Neuronal stem cell (in vitro differentiated cells): ENCODE data around the gene TANK.

Experiments
- DNase-seq: peaks from one replicate; pipeline ENCODE4 v3.0.0-alpha.2; 2013; ENCODE audit warnings: low spot score
- H2AFZ ChIP-seq: one replicate; pipeline ENCODE4 v1.6.1; 2013; ENCODE audit warnings: mild to moderate bottlenecking, low read length, inconsistent platforms
- H2AK5ac ChIP-seq: 2 replicates; pipeline ENCODE4 v1.6.1; 2013; ENCODE audit warnings: low read depth, mild to moderate bottlenecking, inconsistent platforms, low read length, moderate library complexity, mixed read lengths
- H2BK120ac ChIP-seq: 2 replicates; pipeline ENCODE4 v1.6.1; 2013; ENCODE audit warnings: low read depth, mild to moderate bottlenecking, inconsistent platforms, low read length, moderate library complexity, mixed read lengths
- H2BK12ac ChIP-seq: one replicate; pipeline ENCODE4 v1.6.1; 2013; ENCODE audit warnings: low read length, inconsistent platforms
- H2BK15ac ChIP-seq: 2 replicates; pipeline ENCODE4 v1.6.1; 2013; ENCODE audit warnings: mild to moderate bottlenecking, low read length, inconsistent platforms, mixed read lengths
- H2BK5ac ChIP-seq: one replicate; pipeline ENCODE4 v1.6.1; 2013; ENCODE audit warnings: inconsistent platforms, mild to moderate bottlenecking, low read length, moderate library complexity
- H3K14ac ChIP-seq: one replicate; pipeline ENCODE4 v1.6.1; 2013; ENCODE audit warnings: low read length, inconsistent platforms
- H3K18ac ChIP-seq: 2 replicates; pipeline ENCODE4 v1.6.1; 2013; ENCODE audit warnings: low read length, inconsistent platforms
- H3K23ac ChIP-seq: 2 replicates; pipeline ENCODE4 v1.6.1; 2013; ENCODE audit warnings: low read depth, mild to moderate bottlenecking, mixed read lengths, low read length, inconsistent platforms; ENCODE audit not compliant: poor library complexity
- H3K27ac ChIP-seq: replicated peaks from 3 replicates; pipeline ENCODE4 v1.5.1; 2013; ENCODE audit warnings: low read length, inconsistent platforms
- H3K27me3 ChIP-seq, 3 experiments: 2 replicates each; pipeline ENCODE4 v1.6.1; 2013; ENCODE audit warnings: low read length in 3 of 3, mild to moderate bottlenecking in 2 of 3, inconsistent platforms in 1 of 3, low read depth in 1 of 3, mixed read lengths in 1 of 3, moderate library complexity in 1 of 3; ENCODE audit not compliant: control insufficient read depth in 3 of 3, insufficient read depth in 3 of 3
- H3K36me3 ChIP-seq, 2 donors: replicated peaks in 1 of 2; 2 replicates each; pipeline ENCODE4 v1.6.1; 2013; ENCODE audit warnings: low read length in 2 of 2; ENCODE audit not compliant: control insufficient read depth in 2 of 2, insufficient read depth in 2 of 2
- H3K4ac ChIP-seq: 2 replicates; pipeline ENCODE4 v1.6.1; 2013; ENCODE audit warnings: inconsistent platforms, mild to moderate bottlenecking, low read length, moderate library complexity
- H3K4me1 ChIP-seq, 2 donors: 1 replicate in 1 of 2; 2 replicates in 1 of 2; pipeline ENCODE4 v1.6.1; 2013; ENCODE audit warnings: low read length in 2 of 2, low read depth in 1 of 2; ENCODE audit not compliant: control insufficient read depth in 2 of 2, insufficient read depth in 1 of 2
- H3K4me2 ChIP-seq: one replicate; pipeline ENCODE4 v1.6.1; 2013; ENCODE audit warnings: mild to moderate bottlenecking, low read length, inconsistent platforms; ENCODE audit not compliant: insufficient read depth, poor library complexity, severe bottlenecking
- H3K4me3 ChIP-seq, 2 donors: 2 replicates each; pipeline ENCODE4 v1.5.1; 2013; ENCODE audit warnings: low read length in 2 of 2, mild to moderate bottlenecking in 2 of 2, inconsistent platforms in 1 of 2, moderate library complexity in 1 of 2
- H3K79me1 ChIP-seq: one replicate; pipeline ENCODE4 v1.6.1; 2013; ENCODE audit warnings: low read depth, mild to moderate bottlenecking, inconsistent platforms, low read length, moderate library complexity
- H3K9ac ChIP-seq: one replicate; pipeline ENCODE4 v1.6.1; 2013; ENCODE audit warnings: mild to moderate bottlenecking, low read depth, low read length, inconsistent platforms; ENCODE audit not compliant: poor library complexity
- H3K9me3 ChIP-seq, 2 donors: replicated peaks in 1 of 2; 2 replicates each; pipeline versions ENCODE3 to v1.6.1; 2013; ENCODE audit warnings: low read length in 2 of 2, mild to moderate bottlenecking in 2 of 2, inconsistent platforms in 1 of 2, low read depth in 1 of 2, mixed read lengths in 1 of 2, moderate library complexity in 1 of 2; ENCODE audit not compliant: control insufficient read depth in 2 of 2, insufficient read depth in 1 of 2
- H4K8ac ChIP-seq: one replicate; pipeline ENCODE4 v1.6.1; 2013; ENCODE audit warnings: low read depth, mild to moderate bottlenecking, inconsistent platforms, low read length, moderate library complexity
- H4K91ac ChIP-seq: one replicate; pipeline ENCODE4 v1.6.1; 2013; ENCODE audit warnings: low read length, low read depth, mild to moderate bottlenecking, inconsistent platforms; ENCODE audit not compliant: poor library complexity
- WGBS, 2 donors: extraction: QIAGEN DNeasy Blood & Tissue Kit; methylation state at CpG; one replicate each; pipeline ENCODE4 v1.1.7; 2013; ENCODE audit warnings: missing lambda C conversion rate in 2 of 2, mixed read lengths in 1 of 2; ENCODE audit not compliant: insufficient read length in 2 of 2, insufficient replicate concordance in 1 of 2; ENCODE audit errors: extremely low coverage in 2 of 2; 5-methylcytosine and 5-hydroxymethylcytosine counted together

TANK gene

GRCh38 chr2:161172901-161173540 is 12.8 kb downstream of the TANK start:
- Histone ChIP-seq H3K27me3 (no peaks in the 10 kb centered on the region), H4K8ac (no peak overlapping the region), H3K36me3 (no peaks in the 10 kb centered on the region), H2AFZ (no peak overlapping the region), H3K4me1 (no peaks in the 10 kb centered on the region), H2BK15ac (no peak overlapping the region), H3K27ac (no peak overlapping the region), H3K4me2 (no peak overlapping the region), H3K18ac (no peak overlapping the region), H3K9ac (no peak overlapping the region), H2BK5ac (no peak overlapping the region), H4K91ac (no peak overlapping the region), H3K79me1 (no peaks in the 10 kb centered on the region), H2AK5ac (no peak overlapping the region), H3K4me3 (no peak overlapping the region), H3K9me3 (peaks cover 0 to 10% of the 10 kb centered on the region in 2 donors), H3K4ac (no peak overlapping the region), H2BK120ac (no peak overlapping the region), H2BK12ac (no peak overlapping the region), H3K14ac (no peak overlapping the region), H3K23ac (no peak overlapping the region)
- no CpG with 5 or more reads among the region's 4 CpGs for WGBS, 2 donors
- DNase-seq = no peak

GRCh38 chr2:161173541-161174194 is 13.4 kb downstream of the TANK start:
- H3K36me3 ChIP-seq = no peaks in the 10 kb centered on the region
- H4K91ac ChIP-seq = no peak overlapping the region
- H2BK12ac ChIP-seq = no peak overlapping the region
- no peak overlapping the region for H4K8ac ChIP-seq
- no peak overlapping the region for H3K27ac ChIP-seq
- H3K4me3 ChIP-seq = no peak overlapping the region
- H3K18ac ChIP-seq = no peak overlapping the region
- no peak overlapping the region for H2BK5ac ChIP-seq
- H3K4ac ChIP-seq = no peak overlapping the region
- H2AK5ac ChIP-seq = no peak overlapping the region
- no CpG with 5 or more reads among the region's 2 CpGs for WGBS, 2 donors
- no peak overlapping the region for H2BK15ac ChIP-seq
- no peak overlapping the region for H2AFZ ChIP-seq
- H3K14ac ChIP-seq = no peak overlapping the region
- DNase-seq = no peak
- H3K9me3 ChIP-seq = peaks cover 0 to 10% of the 10 kb centered on the region in 2 donors
- H3K9ac ChIP-seq = no peak overlapping the region
- no peaks in the 10 kb centered on the region for H3K4me1 ChIP-seq
- H3K23ac ChIP-seq = no peak overlapping the region
- H3K4me2 ChIP-seq = no peak overlapping the region
- H3K79me1 ChIP-seq = no peaks in the 10 kb centered on the region
- H3K27me3 ChIP-seq = no peaks in the 10 kb centered on the region
- H2BK120ac ChIP-seq = no peak overlapping the region

GRCh38 chr2:161177969-161178368 is 17.7 kb downstream of the TANK start:
- Histone ChIP-seq H3K9ac (no peak overlapping the region), H3K18ac (no peak overlapping the region), H2BK15ac (no peak overlapping the region), H3K27ac (no peak overlapping the region), H4K91ac (no peak overlapping the region), H3K4me1 (no peaks in the 10 kb centered on the region), H3K4me2 (no peak overlapping the region), H2BK5ac (no peak overlapping the region), H3K4me3 (no peak overlapping the region), H3K36me3 (peaks cover 8 to 35% of the 10 kb centered on the region in 2 donors), H3K4ac (no peak overlapping the region), H3K27me3 (no peaks in the 10 kb centered on the region), H3K23ac (no peak overlapping the region), H2AFZ (no peak overlapping the region), H2BK120ac (no peak overlapping the region), H3K9me3 (peaks cover 0 to 10% of the 10 kb centered on the region in 2 donors), H2BK12ac (no peak overlapping the region), H3K14ac (no peak overlapping the region), H3K79me1 (no peaks in the 10 kb centered on the region), H2AK5ac (no peak overlapping the region), H4K8ac (no peak overlapping the region)
- DNase-seq = no peak
- WGBS, 2 donors = no CpG with 5 or more reads among the region's 1 CpG

- H2BK5ac ChIP-seq = no peak overlapping the region
- no peak overlapping the region for H2BK120ac ChIP-seq
- H3K4me2 ChIP-seq = no peak overlapping the region
- no peak overlapping the region for H3K9ac ChIP-seq
- no peak overlapping the region for H3K14ac ChIP-seq
- H2BK15ac ChIP-seq = no peak overlapping the region
- WGBS, 2 donors = no CpG with 5 or more reads among the region's 4 CpGs
- no peak overlapping the region for H2AK5ac ChIP-seq
- H3K18ac ChIP-seq = no peak overlapping the region
- no peak overlapping the region for H3K27ac ChIP-seq
- H3K36me3 ChIP-seq = peaks cover 8 to 40% of the 10 kb centered on the region in 2 donors
- no peak for DNase-seq
- H3K23ac ChIP-seq = no peak overlapping the region
- H3K79me1 ChIP-seq = no peaks in the 10 kb centered on the region
- H3K4me3 ChIP-seq = no peak overlapping the region
- H2AFZ ChIP-seq = no peak overlapping the region
- H4K8ac ChIP-seq = no peak overlapping the region
- no peak overlapping the region for H2BK12ac ChIP-seq
- H3K9me3 ChIP-seq = peaks cover 0 to 10% of the 10 kb centered on the region in 2 donors
- no peaks in the 10 kb centered on the region for H3K27me3 ChIP-seq
- H3K4me1 ChIP-seq = no peaks in the 10 kb centered on the region
- no peak overlapping the region for H4K91ac ChIP-seq
- H3K4ac ChIP-seq = no peak overlapping the region
Observed at GRCh38 chr2:161178756-161179155, 18.5 kb downstream of the TANK start.
